Astrocyte of the cerebellum (primary cell): Measurements from ENCODE around the gene LIMCH1.

Source experiments
- DNase-seq: peaks from one replicate; pipeline ENCODE4 v3.0.0-alpha.2; 2011; ENCODE audit warnings: low read depth
- H3K4me3 ChIP-seq: 2 replicates; pipeline ENCODE4 v1.5.1; 2011; ENCODE audit warnings: mild to moderate bottlenecking, low read depth, low read length, moderate library complexity
- CTCF ChIP-seq: IDR thresholded peaks from 2 replicates; pipeline ENCODE4 v1.5.1; 2012; ENCODE audit warnings: low read length, low read depth, moderate library complexity, mild to moderate bottlenecking; ENCODE audit errors: missing control alignments
- in situ Hi-C: cut with HindIII; loops from 2 replicates; pipeline ENCODE4 v1.10.0; 2017; ENCODE audit warnings: low sequenced_read_pairs

The LIMCH1 gene

GRCh38 chr4:41741354-41741753, 203.4 kb downstream of the LIMCH1 start:
- DNase-seq: no peak
- in situ Hi-C loops: no loop called here
- H3K4me3 ChIP-seq: no peak overlapping the region
- no peak for TF ChIP-seq CTCF

- no peak for DNase-seq
- in situ Hi-C loops: no loop called here
- no peak overlapping the region for H3K4me3 ChIP-seq
- TF ChIP-seq CTCF: no peak
Observed at GRCh38 chr4:41744572-41745291, 206.8 kb downstream of the LIMCH1 start.

GRCh38 chr4:41745292-41746024, 207.5 kb downstream of the LIMCH1 start:
- TF ChIP-seq CTCF: no peak
- H3K4me3 ChIP-seq: no peak overlapping the region
- DNase-seq: no peak
- in situ Hi-C loops: no loop called here

- DNase-seq: no peak
- TF ChIP-seq CTCF: no peak
- H3K4me3 ChIP-seq: no peak overlapping the region
- in situ Hi-C loops: no loop called here
Observed at GRCh38 chr4:41746025-41746439, 208.1 kb downstream of the LIMCH1 start.

GRCh38 chr4:41746440-41747229, 208.7 kb downstream of the LIMCH1 start:
- no peak overlapping the region for H3K4me3 ChIP-seq
- no peak for DNase-seq
- TF ChIP-seq CTCF: no peak
- in situ Hi-C loops: no loop called here

GRCh38 chr4:41747230-41748055, 209.5 kb downstream of the LIMCH1 start:
- H3K4me3 ChIP-seq: no peak overlapping the region
- TF ChIP-seq CTCF: no peak
- in situ Hi-C loops: no loop called here
- DNase-seq: no peak
